NCI-H2081 treated with DMSO at 0.1 percent for 48 hours (cell line): ENCODE measurements around the gene ZSWIM6.

Experiments used
- DNase-seq: peaks from one replicate; lab custom pipeline; 2025; lab: John Stamatoyannopoulos, UW

ZSWIM6 gene

DNA sequence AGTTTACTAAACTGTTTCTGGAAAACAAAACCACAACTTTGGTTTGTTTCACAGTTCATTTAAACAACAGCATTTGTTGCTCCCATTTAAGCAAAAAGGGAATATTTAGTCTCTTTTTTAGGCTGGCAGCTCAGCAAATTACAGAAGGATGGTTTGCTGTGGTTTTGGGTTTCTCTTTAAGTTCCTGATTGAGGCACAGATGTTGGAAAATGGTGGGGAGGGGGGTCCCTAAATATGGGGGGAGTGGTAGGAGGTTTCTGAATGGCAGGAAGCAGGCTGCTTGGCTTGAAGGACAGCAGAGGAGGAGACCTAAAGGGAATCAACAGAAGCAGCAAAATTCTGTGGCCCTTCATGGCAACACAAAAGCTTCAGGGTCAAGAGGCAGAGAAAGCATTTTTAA, 263.4 kb downstream of the ZSWIM6 start:
- no peak for DNase-seq
